ENCODE results near the gene SIRT5. TPM values are rescaled to one million over a fixed set of nuclear protein-coding genes. Genes with fewer than 3 reads are reported as not detected.

The SIRT5 gene
- total and polyA plus RNA-seq, 2 experiments from 2014 or later, result 16.3 to 21.7 TPM

- no peaks in the 10 kb centered on the region for H3K27me3 ChIP-seq
- H3K36me3 ChIP-seq, result no peaks in the 10 kb centered on the region
- peaks cover 2% of the 10 kb centered on the region for H3K4me1 ChIP-seq (ENCODE audit: low read depth)
- H3K9me3 ChIP-seq (ENCODE audit: low read depth), result no peaks in the 10 kb centered on the region
- H3K27ac ChIP-seq, result no peak overlapping the region
- H3K4me3 ChIP-seq, result no peak overlapping the region
- DNase-seq (ENCODE audit: low read depth in 1 of 2, low spot score in 1 of 2), result no peak
- TF ChIP-seq CTCF (IDR thresholded peaks at IDR 0.05; ENCODE audit: low read depth, low read length), result no peak
These were observed 7.9 kb upstream of the SIRT5 start for GRCh38 chr6:13566500-13566899.

- DNase-seq (ENCODE audit: low read depth in 1 of 2, low spot score in 1 of 2), result no peak
- Histone ChIP-seq H3K27ac (no peak overlapping the region), H3K4me3 (no peak overlapping the region), H3K36me3 (no peaks in the 10 kb centered on the region), H3K9me3 (ENCODE audit: low read depth) (no peaks in the 10 kb centered on the region), H3K27me3 (no peaks in the 10 kb centered on the region), H3K4me1 (ENCODE audit: low read depth) (no peaks in the 10 kb centered on the region)
- no peak for TF ChIP-seq CTCF (IDR thresholded peaks at IDR 0.05; ENCODE audit: low read depth, low read length)
These were observed 5.4 kb upstream of the SIRT5 start for GRCh38 chr6:13568970-13569369.

GRCh38 chr6:13572240-13572639, 2.2 kb upstream of the SIRT5 start:
- Histone ChIP-seq H3K27ac (no peak overlapping the region), H3K9me3 (ENCODE audit: low read depth) (no peaks in the 10 kb centered on the region), H3K27me3 (no peaks in the 10 kb centered on the region), H3K4me3 (no peak overlapping the region), H3K36me3 (no peaks in the 10 kb centered on the region), H3K4me1 (ENCODE audit: low read depth) (peaks cover 4% of the 10 kb centered on the region)
- no peak for DNase-seq (ENCODE audit: low read depth in 1 of 2, low spot score in 1 of 2)
- TF ChIP-seq CTCF (IDR thresholded peaks at IDR 0.05; ENCODE audit: low read depth, low read length), result no peak

- Histone ChIP-seq H3K9me3 (ENCODE audit: low read depth) (no peaks in the 10 kb centered on the region), H3K4me1 (ENCODE audit: low read depth) (peaks cover 4% of the 10 kb centered on the region), H3K27ac (peak overlapping the region; percentile 91), H3K4me3 (peak overlapping the region; percentile 61), H3K27me3 (no peaks in the 10 kb centered on the region), H3K36me3 (no peaks in the 10 kb centered on the region)
- no peak for DNase-seq (ENCODE audit: low read depth in 1 of 2, low spot score in 1 of 2)
- TF ChIP-seq CTCF (IDR thresholded peaks at IDR 0.05; ENCODE audit: low read depth, low read length), result no peak
These were observed 1.3 kb upstream of the SIRT5 start for GRCh38 chr6:13572951-13573654.

GRCh38 chr6:13573669-13574110, 711 bp upstream of the SIRT5 start:
- Histone ChIP-seq H3K4me1 (ENCODE audit: low read depth) (peaks cover 5% of the 10 kb centered on the region), H3K36me3 (no peaks in the 10 kb centered on the region), H3K4me3 (peak overlapping the region; percentile 61), H3K9me3 (ENCODE audit: low read depth) (no peaks in the 10 kb centered on the region), H3K27me3 (no peaks in the 10 kb centered on the region), H3K27ac (peak overlapping the region; percentile 91)
- DNase-seq (ENCODE audit: low read depth in 1 of 2, low spot score in 1 of 2), result peak; percentile 3 to 38
- TF ChIP-seq CTCF (IDR thresholded peaks at IDR 0.05; ENCODE audit: low read depth, low read length), result no peak

Measured in cardiac muscle cell (in vitro differentiated cells and primary cell).